Activated CD8-positive, alpha-beta T cell treated with anti-CD3 and anti-CD28 coated beads for 36 hours (primary cell): Measurements from ENCODE around the gene ZNF148. TPM values are rescaled to one million over a fixed set of nuclear protein-coding genes. Genes with fewer than 3 reads are reported as not detected.
A peak's percentile ranks its signal among the peaks of the same experiment; 100 is the strongest.

ENCODE experiments used
- ATAC-seq: fragments of 200-7000 bp; cut with Tn5 transposase; one replicate; pipeline ENCODE4 v1.10.0; 2021; ENCODE audit warnings: mild to moderate bottlenecking, moderate library complexity
- CTCF ChIA-PET: fragments of 350-600 bp; sonication (Branson Sonifier 250); formaldehyde crosslinking; loops from one replicate; lab custom pipeline; 2021; ENCODE audit warnings: antibody characterized with exemption; lab: Charles Lee
- POLR2A ChIA-PET: fragments of 350-600 bp; sonication (Branson Sonifier 250); formaldehyde crosslinking; loops from one replicate; lab custom pipeline; 2021; ENCODE audit warnings: antibody characterized with exemption; lab: Charles Lee
- DNase-seq: peaks from one replicate; pipeline ENCODE4 v3.0.0-alpha.2; 2020
- H3K27ac Mint-ChIP-seq: one replicate; pipeline ENCODE4 v1.8.0; 2021; ENCODE audit warnings: mild to moderate bottlenecking, mixed read lengths
- H3K27me3 Mint-ChIP-seq: one replicate; pipeline ENCODE4 v1.8.0; 2021; ENCODE audit warnings: mixed read lengths
- H3K36me3 Mint-ChIP-seq: one replicate; pipeline ENCODE4 v1.8.0; 2021; ENCODE audit warnings: low read depth, mixed read lengths
- H3K4me1 Mint-ChIP-seq: one replicate; pipeline ENCODE4 v1.8.0; 2021; ENCODE audit warnings: low read depth, mixed read lengths
- H3K4me3 Mint-ChIP-seq: one replicate; pipeline ENCODE4 v1.8.0; 2021; ENCODE audit warnings: mild to moderate bottlenecking, moderate library complexity, mixed read lengths
- H3K9me3 Mint-ChIP-seq: one replicate; pipeline ENCODE4 v1.8.0; 2021; ENCODE audit warnings: mixed read lengths
- CTCF ChIP-seq: fragments of 200-600 bp; IDR thresholded peaks from one replicate; pipeline ENCODE4 v1.8.0; 2022; ENCODE audit warnings: antibody characterized with exemption, mild to moderate bottlenecking
- intact Hi-C: fragments of 100-400 bp; cut with micrococcal nuclease; formaldehyde crosslinking; loops from one replicate; pipeline ENCODE4 v1.10.0; 2022
- total RNA-seq, 2 experiments: library from RNA; stranded (reverse); gene quantifications; one replicate each; pipeline ENCODE4 v1.2.3, GENCODE V29; 2021

Gene ZNF148
- total RNA-seq, 2 experiments from 2014 or later, result 36.3 to 36.9 TPM

DNA sequence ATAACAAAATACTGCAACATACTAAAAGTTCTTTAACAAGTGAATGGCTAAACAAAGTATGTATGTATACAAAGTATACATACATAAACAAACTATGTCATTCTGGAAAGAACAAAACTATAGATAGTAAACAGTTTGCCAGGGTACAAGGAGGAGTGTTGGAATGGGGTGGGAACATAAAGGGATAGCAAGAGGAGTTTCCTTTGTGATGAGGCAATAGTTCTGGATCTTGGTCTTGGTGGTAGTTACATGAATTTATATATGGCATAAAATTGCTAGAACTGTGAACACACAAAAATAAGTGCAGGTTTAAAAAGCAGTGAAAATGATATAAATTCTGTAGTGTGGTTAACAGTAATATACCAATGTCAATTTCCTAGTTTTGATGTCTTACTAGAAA lies 22.0 kb downstream of the ZNF148 start:
- H3K9me3 Mint-ChIP-seq, result peaks cover 1% of the 10 kb centered on the region
- H3K4me1 Mint-ChIP-seq, result peaks cover 64% of the 10 kb centered on the region
- H3K27ac Mint-ChIP-seq, result peak overlapping the region; percentile 30
- POLR2A ChIA-PET, result no interaction called here
- intact Hi-C loops, result loop anchor here (10.0 kb wide), 1 partner anchor 298 kb away; the partner anchor contains the start of gene HEG1
- no peak overlapping the region for H3K4me3 Mint-ChIP-seq
- H3K36me3 Mint-ChIP-seq, result peaks cover 30% of the 10 kb centered on the region
- H3K27me3 Mint-ChIP-seq, result no peaks in the 10 kb centered on the region
- CTCF ChIA-PET, result no interaction called here
- TF ChIP-seq CTCF, result no peak
- ATAC-seq (no peak), DNase-seq (no peak)

GRCh38 chr3:125351814-125352456 lies 23.2 kb downstream of the ZNF148 start:
- no peak for DNase-seq
- CTCF ChIA-PET, result no interaction called here
- peak; percentile 24 for ATAC-seq
- no peak for TF ChIP-seq CTCF
- peak overlapping the region; percentile 53 for H3K27ac Mint-ChIP-seq
- H3K4me3 Mint-ChIP-seq, result no peak overlapping the region
- peaks cover 63% of the 10 kb centered on the region for H3K4me1 Mint-ChIP-seq
- POLR2A ChIA-PET, result interaction anchor here (0.9 to 1.4 kb wide), 2 partner anchors 10 to 25 kb away, joined by 4 read pairs; no protein-coding TSS in a partner anchor
- H3K27me3 Mint-ChIP-seq, result no peaks in the 10 kb centered on the region
- H3K36me3 Mint-ChIP-seq, result peaks cover 35% of the 10 kb centered on the region
- H3K9me3 Mint-ChIP-seq, result peaks cover 4% of the 10 kb centered on the region
- intact Hi-C loops, result loop anchor here (10.0 kb wide), 1 partner anchor 297 kb away; the partner anchor contains the start of gene HEG1

- TF ChIP-seq CTCF, result no peak
- intact Hi-C loops, result loop anchor here (10.0 kb wide), 1 partner anchor 296 kb away; the partner anchor contains the start of gene HEG1
- Mint-ChIP-seq H3K27me3 (no peaks in the 10 kb centered on the region), H3K4me3 (no peak overlapping the region), H3K4me1 (peaks cover 66% of the 10 kb centered on the region), H3K36me3 (peaks cover 40% of the 10 kb centered on the region), H3K27ac (peak overlapping the region; percentile 50), H3K9me3 (peaks cover 9% of the 10 kb centered on the region)
- ChIA-PET POLR2A (interaction anchor here (0.8 to 1.4 kb wide), 3 partner anchors 9 to 78 kb away, joined by 3 to 4 read pairs (median 3); no protein-coding TSS in a partner anchor), CTCF (no interaction called here)
- DNase-seq (no peak), ATAC-seq (no peak)
Observed at GRCh38 chr3:125351152-125351551, 24.0 kb downstream of the ZNF148 start.

DNA sequence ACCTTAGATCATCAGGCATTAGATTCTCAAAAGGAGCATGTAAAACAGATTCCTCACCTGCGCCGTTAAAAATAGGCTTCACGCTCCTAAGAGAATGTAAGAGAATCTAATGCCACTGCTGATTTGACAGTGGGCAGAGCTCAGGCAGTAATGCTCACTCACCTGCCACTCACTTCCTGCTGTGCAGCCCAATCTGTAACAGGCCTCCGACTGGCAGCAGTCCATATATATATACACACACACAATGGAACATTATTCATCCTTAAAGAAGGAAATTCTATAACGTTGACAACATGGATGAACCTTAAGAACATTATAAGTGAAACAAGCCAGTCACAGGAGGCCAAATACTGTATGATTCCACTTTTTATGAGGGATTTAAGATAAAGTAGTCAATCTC lies 24.5 kb downstream of the ZNF148 start:
- ChIA-PET POLR2A (interaction anchor here (0.8 to 1.4 kb wide), 3 partner anchors 9 to 78 kb away, joined by 3 to 4 read pairs (median 3); no protein-coding TSS in a partner anchor), CTCF (no interaction called here)
- peaks cover 66% of the 10 kb centered on the region for H3K4me1 Mint-ChIP-seq
- peaks cover 14% of the 10 kb centered on the region for H3K9me3 Mint-ChIP-seq
- intact Hi-C loops, result loop anchor here (10.0 kb wide), 1 partner anchor 296 kb away; the partner anchor contains the start of gene HEG1
- peaks cover 46% of the 10 kb centered on the region for H3K36me3 Mint-ChIP-seq
- no peak for ATAC-seq
- no peak overlapping the region for H3K4me3 Mint-ChIP-seq
- DNase-seq, result no peak
- no peaks in the 10 kb centered on the region for H3K27me3 Mint-ChIP-seq
- H3K27ac Mint-ChIP-seq, result peak overlapping the region; percentile 50
- TF ChIP-seq CTCF, result no peak

- Mint-ChIP-seq H3K36me3 (peaks cover 54% of the 10 kb centered on the region), H3K27me3 (no peaks in the 10 kb centered on the region), H3K27ac (no peak overlapping the region), H3K9me3 (peaks cover 21% of the 10 kb centered on the region), H3K4me3 (no peak overlapping the region), H3K4me1 (peaks cover 59% of the 10 kb centered on the region)
- ATAC-seq, result no peak
- ChIA-PET POLR2A (no interaction called here), CTCF (interaction anchor here (1.3 kb wide), 1 partner anchor 15 kb away, joined by 4 read pairs; no protein-coding TSS in a partner anchor)
- TF ChIP-seq CTCF, result no peak
- intact Hi-C loops, result loop anchor here (10.0 kb wide), 1 partner anchor 295 kb away; the partner anchor contains the start of gene HEG1
- DNase-seq, result no peak
Observed at GRCh38 chr3:125349556-125350165, 25.5 kb downstream of the ZNF148 start.
